HCT116 (cell line): ENCODE results near the gene CDK9.

Experiments used
- ATF3 ChIP-seq: IDR thresholded peaks from 2 replicates; pipeline ENCODE4 v1.6.1; 2012
- CBX3 ChIP-seq: IDR thresholded peaks from 2 replicates; pipeline ENCODE4 v1.6.1; 2012; ENCODE audit warnings: low read depth
- CTCF ChIP-seq, 3 experiments: fragments of 200-600 bp in 1 of 3; sonication (generic) in 1 of 3; IDR thresholded peaks in 2 of 3; conservative IDR thresholded peaks in 1 of 3; 2 replicates each; pipeline ENCODE4 v1.5.1; 2012 to 2017; ENCODE audit warnings: low read depth in 2 of 3, low read length in 2 of 3, antibody characterized with exemption in 1 of 3, borderline replicate concordance in 1 of 3, control low read depth in 1 of 3, mild to moderate bottlenecking in 1 of 3, mixed read lengths in 1 of 3, mixed run types in 1 of 3, moderate library complexity in 1 of 3; ENCODE audit not compliant: insufficient read depth in 1 of 3
- EZH2 ChIP-seq: fragments of 200-600 bp; sonication (generic); IDR thresholded peaks from 2 replicates; pipeline ENCODE4 v1.6.1; 2017; ENCODE audit warnings: antibody characterized with exemption, mixed run types
- EZH2phosphoT487 ChIP-seq: fragments of 200-600 bp; IDR thresholded peaks from 2 replicates; pipeline ENCODE4 v1.6.1; 2018; ENCODE audit warnings: antibody characterized with exemption, borderline replicate concordance
- FOSL1 ChIP-seq: IDR thresholded peaks from 2 replicates; pipeline ENCODE4 v1.6.1; 2012; ENCODE audit warnings: low read depth
- JUND ChIP-seq: IDR thresholded peaks from 2 replicates; pipeline ENCODE4 v1.6.1; 2012
- MAX ChIP-seq: IDR thresholded peaks from 2 replicates; pipeline ENCODE4 v1.6.1; 2012
- POLR2A ChIP-seq: IDR thresholded peaks from 2 replicates; pipeline ENCODE4 v1.7.0; 2011; ENCODE audit warnings: borderline replicate concordance; ENCODE audit not compliant: insufficient read depth, insufficient read length; ENCODE audit errors: extremely low read depth
- POLR2AphosphoS5 ChIP-seq: IDR thresholded peaks from 2 replicates; pipeline ENCODE4 v1.6.1; 2011; ENCODE audit warnings: mild to moderate bottlenecking, low read depth, low read length, moderate library complexity
- RAD21 ChIP-seq: IDR thresholded peaks from 2 replicates; pipeline ENCODE4 v1.6.1; 2012; ENCODE audit warnings: low read depth, mild to moderate bottlenecking
- REST ChIP-seq: IDR thresholded peaks from 2 replicates; pipeline ENCODE4 v1.6.1; 2012; ENCODE audit warnings: low read depth
- TCF7L2 ChIP-seq: IDR thresholded peaks from 2 replicates; pipeline ENCODE4 v1.7.0; 2011; ENCODE audit warnings: borderline replicate concordance, inconsistent platforms; ENCODE audit not compliant: insufficient read depth, insufficient read length; ENCODE audit errors: extremely low read depth
- ZNF274 ChIP-seq: fragments of 200-500 bp; sonication (Bioruptor generic); IDR thresholded peaks from 2 replicates; pipeline ENCODE4 v1.6.1; 2014; ENCODE audit warnings: mild to moderate bottlenecking, low read depth, low read length, inconsistent platforms

- TF ChIP-seq CTCF (IDR thresholded peaks at IDR 0.05 in 2 of 3, conservative IDR thresholded peaks at IDR 0.05 in 1 of 3; ENCODE audit: borderline replicate concordance in 1 of 3, insufficient read depth in 1 of 3, low read depth in 2 of 3, low read length in 2 of 3) = no peak
- no peak for TF ChIP-seq JUND
- no peak for TF ChIP-seq EZH2phosphoT487
- TF ChIP-seq FOSL1 = no peak
- no peak for TF ChIP-seq REST
- no peak for TF ChIP-seq TCF7L2
- TF ChIP-seq POLR2A = no peak
- TF ChIP-seq EZH2 = no peak
- TF ChIP-seq RAD21 = no peak
- no peak for TF ChIP-seq ATF3
- no peak for TF ChIP-seq MAX
- no peak for TF ChIP-seq CBX3
- no peak for TF ChIP-seq POLR2AphosphoS5
- TF ChIP-seq ZNF274 = no peak
Observed at GRCh38 chr9:127792417-127793031, 6.7 kb downstream of the CDK9 start.
